Measurements from ENCODE around the gene SKP2.

The SKP2 gene

GRCh38 chr5:36147681-36148080, 4.2 kb upstream of the SKP2 start:
- no peak overlapping the region for H3K4me3 ChIP-seq (IDR thresholded peaks at IDR 0.05; ENCODE audit: insufficient read depth, low read depth, low read length)
- H2AFZ ChIP-seq (ENCODE audit: low read depth) = no peak overlapping the region
- no peak overlapping the region for H3K27ac ChIP-seq
- no peaks in the 10 kb centered on the region for H3K36me3 ChIP-seq (ENCODE audit: insufficient read depth)
- peaks cover 37% of the 10 kb centered on the region for H3K79me2 ChIP-seq (ENCODE audit: insufficient read depth, low read depth)
- H3K27me3 ChIP-seq (ENCODE audit: insufficient read depth, low read depth) = no peaks in the 10 kb centered on the region
- H3K9ac ChIP-seq = no peak overlapping the region
- no peak overlapping the region for H3K4me2 ChIP-seq
- no peaks in the 10 kb centered on the region for H4K20me1 ChIP-seq (ENCODE audit: insufficient read depth)
- TF ChIP-seq, protein P1, sequence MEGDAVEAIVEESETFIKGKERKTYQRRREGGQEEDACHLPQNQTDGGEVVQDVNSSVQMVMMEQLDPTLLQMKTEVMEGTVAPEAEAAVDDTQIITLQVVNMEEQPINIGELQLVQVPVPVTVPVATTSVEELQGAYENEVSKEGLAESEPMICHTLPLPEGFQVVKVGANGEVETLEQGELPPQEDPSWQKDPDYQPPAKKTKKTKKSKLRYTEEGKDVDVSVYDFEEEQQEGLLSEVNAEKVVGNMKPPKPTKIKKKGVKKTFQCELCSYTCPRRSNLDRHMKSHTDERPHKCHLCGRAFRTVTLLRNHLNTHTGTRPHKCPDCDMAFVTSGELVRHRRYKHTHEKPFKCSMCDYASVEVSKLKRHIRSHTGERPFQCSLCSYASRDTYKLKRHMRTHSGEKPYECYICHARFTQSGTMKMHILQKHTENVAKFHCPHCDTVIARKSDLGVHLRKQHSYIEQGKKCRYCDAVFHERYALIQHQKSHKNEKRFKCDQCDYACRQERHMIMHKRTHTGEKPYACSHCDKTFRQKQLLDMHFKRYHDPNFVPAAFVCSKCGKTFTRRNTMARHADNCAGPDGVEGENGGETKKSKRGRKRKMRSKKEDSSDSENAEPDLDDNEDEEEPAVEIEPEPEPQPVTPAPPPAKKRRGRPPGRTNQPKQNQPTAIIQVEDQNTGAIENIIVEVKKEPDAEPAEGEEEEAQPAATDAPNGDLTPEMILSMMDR (conservative IDR thresholded peaks at IDR 0.05; ENCODE audit: low read depth, low read length) = no peak
- H3K4me1 ChIP-seq (ENCODE audit: low read depth, poor library complexity, severe bottlenecking) = peaks cover 31% of the 10 kb centered on the region

DNA sequence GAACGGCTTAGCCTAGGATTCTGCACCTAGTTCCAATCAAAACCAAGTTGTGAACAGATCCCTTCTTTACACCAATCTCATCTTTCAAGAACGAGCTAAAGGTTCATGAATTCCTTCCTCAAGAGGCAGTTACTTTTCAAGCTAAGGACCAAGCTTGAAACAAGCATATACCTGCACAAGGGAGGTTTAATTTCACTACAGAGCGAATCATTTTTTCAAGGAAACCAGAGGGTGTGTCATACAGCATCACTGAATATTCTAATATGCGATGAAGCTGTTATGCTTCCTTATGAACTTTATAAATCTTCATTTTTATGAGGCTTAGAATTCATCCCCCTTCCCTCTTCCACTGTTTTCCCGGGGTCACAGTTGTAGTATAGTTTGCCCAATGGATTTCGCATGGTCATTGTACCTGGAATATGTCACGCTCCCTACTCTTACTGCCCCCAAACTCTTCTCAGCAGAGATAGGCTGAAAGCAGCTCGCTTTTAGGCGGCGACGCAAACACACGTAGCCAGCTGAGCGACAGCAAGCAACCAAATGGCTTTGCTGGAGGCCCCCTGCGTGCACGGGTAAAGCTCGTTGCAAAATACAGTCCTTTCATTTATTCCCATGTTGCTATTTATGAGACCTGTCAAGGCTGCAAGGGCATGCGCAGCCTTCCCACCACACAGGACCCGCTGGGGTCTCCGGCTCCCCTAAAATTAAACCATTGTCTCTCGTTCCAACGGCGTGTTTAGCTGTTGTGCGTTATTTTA, 1.1 kb upstream of the SKP2 start:
- Histone ChIP-seq H3K27ac (peak overlapping the region; percentile 38; the same call in 1 of the 2 replicates), H3K9ac (peak overlapping the region; percentile 65; the same call in 1 of the 2 replicates), H3K36me3 (ENCODE audit: insufficient read depth) (peaks cover 4% of the 10 kb centered on the region; the same call in 1 of the 2 replicates), H2AFZ (ENCODE audit: low read depth) (peak overlapping the region; percentile 65), H3K4me3 (IDR thresholded peaks at IDR 0.05; ENCODE audit: insufficient read depth, low read depth, low read length) (no peak overlapping the region), H3K79me2 (ENCODE audit: insufficient read depth, low read depth) (peaks cover 69% of the 10 kb centered on the region), H3K4me1 (ENCODE audit: low read depth, poor library complexity, severe bottlenecking) (peaks cover 56% of the 10 kb centered on the region), H3K27me3 (ENCODE audit: insufficient read depth, low read depth) (no peaks in the 10 kb centered on the region), H3K4me2 (peak overlapping the region; percentile 78), H4K20me1 (ENCODE audit: insufficient read depth) (no peaks in the 10 kb centered on the region)
- TF ChIP-seq, protein P1 (conservative IDR thresholded peaks at IDR 0.05; ENCODE audit: low read depth, low read length) = no peak

DNA sequence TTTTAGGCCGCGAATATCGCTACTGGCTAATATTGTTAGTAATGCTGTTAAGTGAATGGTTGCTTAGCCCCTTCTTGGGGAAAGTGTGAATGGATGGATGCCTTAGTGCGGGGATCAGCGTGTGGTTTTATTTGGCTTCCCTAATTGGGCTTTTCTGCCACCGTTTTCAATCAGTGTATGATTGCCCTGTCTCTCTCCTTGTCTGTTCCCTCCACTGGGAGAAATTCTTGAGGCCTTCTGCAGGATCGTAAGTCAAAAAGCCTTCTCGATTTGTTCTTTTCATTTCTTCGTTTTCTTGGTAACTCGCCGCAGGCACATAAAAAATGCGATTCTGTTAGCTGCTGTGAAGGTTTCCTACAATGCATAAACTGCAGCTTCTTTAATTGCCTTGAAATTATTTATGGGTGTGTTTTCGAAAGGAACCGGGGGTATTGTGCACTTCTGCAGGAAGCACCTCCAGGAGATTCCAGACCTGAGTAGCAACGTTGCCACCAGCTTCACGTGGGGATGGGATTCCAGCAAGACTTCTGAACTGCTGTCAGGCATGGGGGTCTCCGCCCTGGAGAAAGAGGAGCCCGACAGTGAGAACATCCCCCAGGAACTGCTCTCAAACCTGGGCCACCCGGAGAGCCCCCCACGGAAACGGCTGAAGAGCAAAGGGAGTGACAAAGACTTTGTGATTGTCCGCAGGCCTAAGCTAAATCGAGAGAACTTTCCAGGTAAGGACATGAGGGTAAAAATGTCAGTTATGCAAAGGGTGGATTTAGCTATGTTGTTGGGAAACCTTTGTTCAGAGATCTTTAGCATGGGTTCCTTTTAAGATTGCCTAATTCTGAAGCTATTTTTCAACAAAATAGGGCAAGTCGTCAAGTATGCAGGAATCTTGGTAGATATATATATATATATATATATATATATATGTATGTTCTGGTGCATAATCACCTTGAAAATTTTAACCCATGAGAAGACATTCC, 700 bp downstream of the SKP2 start:
- Histone ChIP-seq H3K4me3 (IDR thresholded peaks at IDR 0.05; ENCODE audit: insufficient read depth, low read depth, low read length) (peak overlapping the region; percentile 26), H4K20me1 (ENCODE audit: insufficient read depth) (no peaks in the 10 kb centered on the region), H3K36me3 (ENCODE audit: insufficient read depth) (peaks cover 4% of the 10 kb centered on the region; the same call in 1 of the 2 replicates), H3K4me1 (ENCODE audit: low read depth, poor library complexity, severe bottlenecking) (peaks cover 68% of the 10 kb centered on the region), H2AFZ (ENCODE audit: low read depth) (peak overlapping the region; percentile 65), H3K4me2 (peak overlapping the region; percentile 78), H3K27ac (peak overlapping the region; percentile 38; the same call in 1 of the 2 replicates), H3K9ac (peak overlapping the region; percentile 65), H3K79me2 (ENCODE audit: insufficient read depth, low read depth) (peaks cover 77% of the 10 kb centered on the region), H3K27me3 (ENCODE audit: insufficient read depth, low read depth) (no peaks in the 10 kb centered on the region)
- TF ChIP-seq, protein P1 (conservative IDR thresholded peaks at IDR 0.05; ENCODE audit: low read depth, low read length) = no peak

GRCh38 chr5:36153298-36153677, 1.4 kb downstream of the SKP2 start:
- no peaks in the 10 kb centered on the region for H4K20me1 ChIP-seq (ENCODE audit: insufficient read depth)
- H3K79me2 ChIP-seq (ENCODE audit: insufficient read depth, low read depth) = peaks cover 81% of the 10 kb centered on the region
- no peak overlapping the region for H3K27ac ChIP-seq
- no peaks in the 10 kb centered on the region for H3K27me3 ChIP-seq (ENCODE audit: insufficient read depth, low read depth)
- peak overlapping the region; percentile 78 for H3K4me2 ChIP-seq
- TF ChIP-seq, protein P1 (conservative IDR thresholded peaks at IDR 0.05; ENCODE audit: low read depth, low read length) = no peak
- peaks cover 71% of the 10 kb centered on the region for H3K4me1 ChIP-seq (ENCODE audit: low read depth, poor library complexity, severe bottlenecking)
- H3K4me3 ChIP-seq (IDR thresholded peaks at IDR 0.05; ENCODE audit: insufficient read depth, low read depth, low read length) = no peak overlapping the region
- peaks cover 4% of the 10 kb centered on the region; the same call in 1 of the 2 replicates for H3K36me3 ChIP-seq (ENCODE audit: insufficient read depth)
- H3K9ac ChIP-seq = no peak overlapping the region; the same call in 1 of the 2 replicates
- no peak overlapping the region for H2AFZ ChIP-seq (ENCODE audit: low read depth)

All from KMS-11 (cell line).